ENCODE results near the gene ZP4.

Gene ZP4

GRCh38 chr1:237841485-237841884, 49.2 kb downstream of the ZP4 start:
- no peak for TF ChIP-seq ZFX (IDR thresholded peaks at IDR 0.05)
- no peak for TF ChIP-seq CTCF (conservative IDR thresholded peaks at IDR 0.05)
- no peak overlapping the region for H3K27ac ChIP-seq

GRCh38 chr1:237838904-237839534, 51.7 kb downstream of the ZP4 start:
- TF ChIP-seq ZFX (IDR thresholded peaks at IDR 0.05) (no peak), CTCF (conservative IDR thresholded peaks at IDR 0.05) (no peak)
- no peak overlapping the region for H3K27ac ChIP-seq

GRCh38 chr1:237838320-237838719, 52.4 kb downstream of the ZP4 start:
- no peak overlapping the region for H3K27ac ChIP-seq
- TF ChIP-seq CTCF (conservative IDR thresholded peaks at IDR 0.05), result no peak
- no peak for TF ChIP-seq ZFX (IDR thresholded peaks at IDR 0.05)

- no peak overlapping the region for H3K27ac ChIP-seq
- TF ChIP-seq ZFX (IDR thresholded peaks at IDR 0.05) (no peak), CTCF (conservative IDR thresholded peaks at IDR 0.05) (no peak)
Measured at GRCh38 chr1:237834461-237834860, 56.3 kb downstream of the ZP4 start.

GRCh38 chr1:237834048-237834447, 56.7 kb downstream of the ZP4 start:
- TF ChIP-seq ZFX (IDR thresholded peaks at IDR 0.05), result no peak
- no peak for TF ChIP-seq CTCF (conservative IDR thresholded peaks at IDR 0.05)
- H3K27ac ChIP-seq, result no peak overlapping the region

- TF ChIP-seq ZFX (IDR thresholded peaks at IDR 0.05), result no peak
- no peak for TF ChIP-seq CTCF (conservative IDR thresholded peaks at IDR 0.05)
- H3K27ac ChIP-seq, result no peak overlapping the region
Measured at GRCh38 chr1:237832858-237833257, 57.9 kb downstream of the ZP4 start.

Data from C4-2B (cell line).